ENCODE results near the gene CBX2.

The CBX2 gene

GRCh38 chr17:79831265-79832217, 53.6 kb downstream of the CBX2 start:
- no peak for DNase-seq

GRCh38 chr17:79832218-79833109, 54.5 kb downstream of the CBX2 start:
- DNase-seq, result no peak

- DNase-seq, result no peak
These were observed 55.1 kb downstream of the CBX2 start for GRCh38 chr17:79833110-79833450.

- DNase-seq, result no peak
These were observed 56.0 kb downstream of the CBX2 start for GRCh38 chr17:79833744-79834564.

- DNase-seq, result no peak
These were observed 56.9 kb downstream of the CBX2 start for GRCh38 chr17:79834565-79835469.

DNA sequence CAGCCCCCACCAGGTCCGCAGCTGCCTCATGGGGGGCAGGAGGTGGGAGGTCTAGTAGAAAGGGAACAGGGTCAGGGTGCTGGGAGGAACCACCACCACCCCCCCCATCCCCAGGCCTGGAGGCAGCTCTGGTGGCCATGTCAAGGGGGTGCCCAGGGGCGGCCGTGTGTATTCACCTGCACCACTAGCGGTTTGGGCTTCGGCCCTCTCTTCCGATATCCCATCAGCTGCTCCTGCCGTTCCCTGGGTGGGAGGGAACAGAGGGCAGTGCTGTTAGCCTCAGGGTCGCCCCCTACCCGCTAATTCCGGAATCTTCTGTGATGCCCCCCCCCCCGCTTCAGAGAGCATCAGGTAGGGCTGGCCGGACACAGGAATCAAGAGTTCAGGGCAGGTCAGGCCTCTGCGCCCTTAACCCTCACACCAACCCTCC, 57.5 kb downstream of the CBX2 start:
- DNase-seq, result no peak

- DNase-seq, result no peak
These were observed 58.1 kb downstream of the CBX2 start for GRCh38 chr17:79835953-79836509.

DNA sequence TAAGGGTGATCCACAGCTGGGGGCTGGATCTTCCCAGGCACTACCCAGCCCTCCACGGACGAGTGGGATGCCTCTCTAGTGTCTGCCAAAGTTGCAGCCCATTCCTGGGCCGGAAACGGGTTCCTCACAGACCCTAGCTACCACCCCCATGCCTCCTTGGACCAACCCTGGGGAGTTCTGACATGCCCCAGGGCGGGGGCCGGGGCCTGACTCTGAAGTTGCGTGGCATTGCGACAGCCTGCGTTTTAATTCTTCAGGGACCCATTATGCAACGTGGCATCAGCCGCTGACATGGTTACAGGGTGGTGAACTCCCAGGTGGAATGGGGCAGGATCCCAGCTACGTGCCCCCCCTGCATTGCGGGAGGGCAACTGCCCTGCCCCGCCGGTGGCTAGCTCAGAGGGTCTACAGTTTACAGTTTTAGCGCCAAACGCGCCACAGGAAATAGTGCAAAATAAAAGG, 58.6 kb downstream of the CBX2 start:
- peak; percentile 45 for DNase-seq

- peak; percentile 28 for DNase-seq
These were observed 59.3 kb downstream of the CBX2 start for GRCh38 chr17:79836972-79837887.
